ENCODE measurements around the gene WDR43.

WDR43 gene, protein sequence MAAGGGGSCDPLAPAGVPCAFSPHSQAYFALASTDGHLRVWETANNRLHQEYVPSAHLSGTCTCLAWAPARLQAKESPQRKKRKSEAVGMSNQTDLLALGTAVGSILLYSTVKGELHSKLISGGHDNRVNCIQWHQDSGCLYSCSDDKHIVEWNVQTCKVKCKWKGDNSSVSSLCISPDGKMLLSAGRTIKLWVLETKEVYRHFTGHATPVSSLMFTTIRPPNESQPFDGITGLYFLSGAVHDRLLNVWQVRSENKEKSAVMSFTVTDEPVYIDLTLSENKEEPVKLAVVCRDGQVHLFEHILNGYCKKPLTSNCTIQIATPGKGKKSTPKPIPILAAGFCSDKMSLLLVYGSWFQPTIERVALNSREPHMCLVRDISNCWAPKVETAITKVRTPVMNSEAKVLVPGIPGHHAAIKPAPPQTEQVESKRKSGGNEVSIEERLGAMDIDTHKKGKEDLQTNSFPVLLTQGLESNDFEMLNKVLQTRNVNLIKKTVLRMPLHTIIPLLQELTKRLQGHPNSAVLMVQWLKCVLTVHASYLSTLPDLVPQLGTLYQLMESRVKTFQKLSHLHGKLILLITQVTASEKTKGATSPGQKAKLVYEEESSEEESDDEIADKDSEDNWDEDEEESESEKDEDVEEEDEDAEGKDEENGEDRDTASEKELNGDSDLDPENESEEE

GRCh38 chr2:28894470-28895188 lies at the start of gene WDR43:
Gene WDR43, plus strand, starts transcription at chr2:28894667. Its CDS starts 32 bp downstream, at chr2:28894699.
- ATAC-seq (peak; percentile 98), DNase-seq (peak; percentile 98)

- no peak for ATAC-seq
- no peak for DNase-seq
Observed at GRCh38 chr2:28855193-28855592, 39.3 kb upstream of the WDR43 start.

GRCh38 chr2:28855977-28856376 lies 38.5 kb upstream of the WDR43 start:
- ATAC-seq: no peak

GRCh38 chr2:28868611-28869010 lies 25.9 kb upstream of the WDR43 start:
- no peak for DNase-seq
- no peak for ATAC-seq

More at GRCh38 chr2:28855977-28856376, 38.5 kb upstream of the WDR43 start:
- DNase-seq: no peak

- DNase-seq (no peak), ATAC-seq (peak; percentile 21)
Observed at GRCh38 chr2:28869494-28870145, 24.8 kb upstream of the WDR43 start.

DNA sequence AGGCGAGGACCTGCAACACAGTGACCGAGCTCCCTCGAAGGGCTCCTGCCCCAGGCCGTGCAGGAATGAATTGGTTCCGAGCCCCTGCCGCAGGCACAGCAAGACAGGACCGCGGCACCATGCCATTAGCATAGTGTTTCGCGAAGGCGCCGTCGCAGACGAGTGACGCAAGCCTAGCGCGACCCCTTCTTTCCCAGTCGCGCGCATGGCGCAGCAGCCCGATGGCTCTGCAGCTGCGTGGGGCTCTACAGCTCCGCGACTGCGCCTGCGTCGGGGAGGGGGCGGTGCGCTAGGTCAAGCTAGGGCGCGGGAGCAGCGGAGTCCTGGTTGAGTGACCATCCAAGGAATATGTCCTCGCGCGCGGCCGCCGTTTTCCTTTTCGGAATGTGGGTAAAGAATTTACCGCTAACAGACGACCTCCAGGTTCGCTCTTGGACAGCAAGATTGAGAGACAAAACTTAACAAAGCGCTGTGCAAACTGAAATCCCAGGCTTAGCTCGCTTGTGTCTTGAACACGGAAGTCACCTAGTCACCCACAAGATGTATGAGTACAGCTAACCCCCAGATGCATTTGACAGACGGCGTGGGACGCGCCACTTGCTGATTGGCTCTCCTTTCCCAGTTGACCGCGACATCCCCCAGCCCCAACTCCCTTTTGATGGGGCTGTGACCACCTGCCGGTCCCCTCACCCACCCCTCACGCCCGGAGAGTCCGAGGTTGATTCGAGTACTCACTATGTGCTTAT lies 24.1 kb upstream of the WDR43 start, which contains the start of gene TRMT61B:
Gene TRMT61B (minus strand): TSS at position 164 of the 746 bp plus-strand sequence. CDS start 32 bp downstream, at position 132.
- peak; percentile 99 for DNase-seq
- ATAC-seq: peak; percentile 98

GRCh38 chr2:28871620-28872019 lies 22.8 kb upstream of the WDR43 start:
- DNase-seq: no peak
- ATAC-seq: no peak

- no peak for DNase-seq
- ATAC-seq: no peak
Observed at GRCh38 chr2:28880193-28880592, 14.3 kb upstream of the WDR43 start.

DNA sequence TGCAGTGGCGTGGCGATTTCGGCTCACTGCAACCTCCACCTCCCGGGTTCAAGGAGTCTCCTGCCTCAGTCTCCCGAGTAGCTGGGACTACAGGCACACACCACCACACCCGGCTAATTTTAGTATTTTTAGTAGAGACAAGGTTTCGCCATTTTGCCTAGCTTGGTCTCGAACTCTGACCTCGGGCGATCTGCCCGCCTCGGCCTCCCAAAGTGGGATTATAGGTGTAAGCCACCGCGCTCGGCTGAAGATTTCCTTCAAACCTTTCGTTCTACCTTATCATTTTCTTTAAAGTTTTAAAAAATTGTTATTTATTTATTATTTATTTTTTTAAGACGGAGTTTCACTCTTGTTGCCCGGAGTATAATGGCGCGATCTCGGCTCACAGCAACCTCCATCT lies 979 bp upstream of the WDR43 start:
- ATAC-seq: no peak
- DNase-seq: peak; percentile 9

- ATAC-seq: peak; percentile 19
- DNase-seq: peak; percentile 60
Observed at GRCh38 chr2:28895189-28895893, 874 bp downstream of the WDR43 start.

DNA sequence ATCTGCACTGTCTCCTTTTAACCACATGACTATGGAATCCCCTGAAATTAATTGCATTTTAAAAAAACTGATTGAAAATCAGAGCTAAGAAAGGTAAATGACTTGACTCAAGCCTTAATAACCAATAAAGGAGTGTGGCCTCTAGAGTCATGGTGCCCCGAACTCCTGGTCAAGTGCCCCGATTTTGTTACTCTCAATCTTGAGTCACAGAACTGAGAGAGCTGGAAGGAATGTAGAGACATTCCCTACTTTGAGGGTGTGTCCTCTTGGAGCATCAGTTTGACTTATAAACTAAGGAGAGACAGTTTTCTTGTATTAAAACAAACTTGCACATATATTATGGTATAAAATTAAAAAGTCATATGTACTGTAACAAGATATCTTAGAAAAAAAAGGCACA lies 2.4 kb downstream of the WDR43 start:
- DNase-seq (no peak), ATAC-seq (no peak)

DNA sequence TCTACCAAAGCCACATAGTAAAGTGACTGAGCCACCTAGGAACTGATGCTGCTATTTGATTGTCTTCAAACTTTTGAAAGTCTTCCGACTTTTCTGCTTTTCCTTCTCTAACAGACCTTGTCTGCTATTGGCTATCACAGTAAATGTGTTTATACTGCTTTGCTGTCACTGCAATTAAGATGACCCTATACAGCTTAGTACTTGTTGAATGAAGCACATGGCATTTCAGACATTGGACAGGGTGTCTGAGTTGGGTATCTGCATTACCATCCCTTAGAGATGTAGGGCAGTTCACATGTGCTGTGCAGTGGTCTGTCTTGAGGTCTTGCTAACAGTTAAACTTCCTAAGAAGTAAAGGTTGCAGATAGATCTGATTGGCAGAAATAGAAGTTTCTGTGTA lies 3.6 kb downstream of the WDR43 start:
- no peak for DNase-seq
- no peak for ATAC-seq

GRCh38 chr2:28901202-28901601 lies 6.7 kb downstream of the WDR43 start:
- no peak for ATAC-seq
- DNase-seq: no peak

- no peak for ATAC-seq
- no peak for DNase-seq
Observed at GRCh38 chr2:28901841-28902240, 7.4 kb downstream of the WDR43 start.

- ATAC-seq (no peak), DNase-seq (no peak)
Observed at GRCh38 chr2:28902584-28902983, 8.1 kb downstream of the WDR43 start.

- DNase-seq (no peak), ATAC-seq (no peak)
Observed at GRCh38 chr2:28904295-28904694, 9.8 kb downstream of the WDR43 start.

DNA sequence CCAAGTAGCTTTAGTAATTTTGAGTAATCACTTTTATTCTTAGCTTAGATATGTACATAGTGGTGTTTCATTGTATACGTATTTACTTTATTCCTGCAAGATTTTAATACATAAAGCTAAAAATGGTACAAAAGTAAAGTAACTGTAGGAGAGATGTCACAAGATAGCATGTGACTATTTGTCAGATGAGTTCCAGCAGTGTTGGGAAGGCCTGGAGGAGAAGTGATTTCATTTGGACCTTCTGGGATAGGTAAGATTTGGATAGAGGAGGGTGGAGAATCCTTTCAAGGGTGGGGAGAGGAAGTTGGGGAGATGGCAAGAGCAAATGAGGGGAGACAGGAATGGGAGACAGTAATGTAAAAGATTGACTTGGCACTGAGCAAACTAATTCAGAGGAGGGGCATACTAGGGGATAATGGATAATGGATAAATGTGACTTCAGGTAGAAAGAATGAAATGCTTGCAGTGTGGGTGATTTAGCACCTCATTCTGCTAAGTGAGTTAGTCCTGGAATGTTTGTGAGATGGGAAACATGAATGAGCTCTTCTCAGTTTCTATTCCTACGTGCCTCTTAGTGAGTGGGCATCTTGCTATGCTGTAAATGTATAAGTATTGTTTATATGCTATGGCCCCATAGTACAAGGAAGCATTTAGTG lies 10.5 kb downstream of the WDR43 start:
- ATAC-seq (no peak), DNase-seq (no peak)

DNA sequence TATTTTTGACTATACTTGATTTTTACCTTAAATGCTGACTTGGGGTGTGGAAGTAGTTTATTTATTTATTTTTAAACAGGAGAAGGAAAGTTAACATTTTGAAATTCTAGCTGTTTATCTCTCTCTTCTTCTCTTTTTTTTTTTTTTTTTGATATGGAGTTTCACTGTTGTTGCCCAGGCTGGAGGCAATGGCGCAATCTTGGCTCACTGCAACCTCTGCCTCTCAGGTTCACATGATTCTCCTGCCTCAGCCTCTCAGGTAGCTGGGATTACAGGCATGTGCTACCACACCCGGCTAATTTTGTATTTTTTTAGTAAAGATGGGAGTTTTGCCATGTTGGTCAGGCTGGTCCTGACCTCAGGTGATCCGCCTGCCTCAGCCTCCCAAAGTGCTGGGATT lies 11.1 kb downstream of the WDR43 start:
- no peak for ATAC-seq

DNA sequence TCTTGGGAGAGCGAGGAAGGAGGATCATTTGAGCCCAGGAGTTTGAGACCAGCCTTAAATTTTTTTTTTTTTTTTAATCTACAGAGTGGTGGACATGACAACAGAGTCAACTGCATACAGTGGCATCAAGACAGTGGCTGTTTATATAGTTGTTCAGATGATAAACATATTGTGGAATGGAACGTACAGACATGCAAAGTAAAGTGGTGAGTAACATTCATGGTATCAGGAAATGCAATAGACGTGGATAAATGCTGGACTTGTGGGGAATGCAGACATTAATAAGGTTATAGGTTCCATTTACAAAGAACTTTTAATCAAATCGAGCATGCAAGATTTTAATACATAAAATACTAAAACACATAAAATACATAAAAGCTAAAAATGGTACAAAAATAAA lies 11.9 kb downstream of the WDR43 start:
- ATAC-seq: no peak
- DNase-seq: no peak

More for the DNA sequence above, 11.1 kb downstream of the WDR43 start:
- no peak for DNase-seq

GRCh38 chr2:28906821-28907220 lies 12.4 kb downstream of the WDR43 start:
- ATAC-seq (no peak), DNase-seq (no peak)
